Amniotic stem cell (primary cell): ENCODE data around the gene LPCAT1.
"Not testable (repeated sequence)": the region's sequence is repeated elsewhere in the genome, so short reads cannot be mapped to it uniquely, and the experiment has no call there.

ENCODE experiments used
- DNase-seq: peaks from one replicate; lab custom pipeline; 2025; lab: John Stamatoyannopoulos, UW

The LPCAT1 gene

GRCh38 chr5:1466631-1467265 is 57.0 kb downstream of the LPCAT1 start:
- DNase-seq: no peak

GRCh38 chr5:1465966-1466471 is 57.7 kb downstream of the LPCAT1 start:
- DNase-seq: no peak

GRCh38 chr5:1465117-1465516 is 58.6 kb downstream of the LPCAT1 start:
- no peak for DNase-seq

- DNase-seq: no peak
Measured at GRCh38 chr5:1464511-1464910, 59.2 kb downstream of the LPCAT1 start.

GRCh38 chr5:1464096-1464446 is 59.7 kb downstream of the LPCAT1 start:
- no peak for DNase-seq

- no peak for DNase-seq
Measured at GRCh38 chr5:1463326-1464095, 60.2 kb downstream of the LPCAT1 start.

DNA sequence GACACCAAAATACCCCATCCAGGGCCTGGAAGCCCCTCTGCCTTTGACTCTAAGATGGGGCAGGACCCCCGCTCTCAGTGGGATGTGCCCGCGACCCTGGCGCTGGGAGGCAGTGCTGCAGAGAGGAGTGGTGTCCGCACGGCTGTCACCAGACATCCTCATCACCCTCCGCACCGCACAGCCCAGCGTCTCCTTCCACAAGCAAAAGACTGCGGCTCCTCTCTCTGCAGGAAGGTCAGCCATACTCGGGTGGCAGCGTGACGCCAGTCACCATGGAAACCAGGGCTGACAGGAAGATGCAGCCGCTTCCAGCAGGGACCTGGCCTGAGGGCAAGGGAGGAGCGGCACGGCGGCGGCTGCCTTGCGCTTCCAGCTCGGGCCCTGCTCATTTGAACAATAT is 61.4 kb downstream of the LPCAT1 start:
- no peak for DNase-seq

- DNase-seq: no peak
Measured at GRCh38 chr5:1461396-1461795, 62.4 kb downstream of the LPCAT1 start.

DNA sequence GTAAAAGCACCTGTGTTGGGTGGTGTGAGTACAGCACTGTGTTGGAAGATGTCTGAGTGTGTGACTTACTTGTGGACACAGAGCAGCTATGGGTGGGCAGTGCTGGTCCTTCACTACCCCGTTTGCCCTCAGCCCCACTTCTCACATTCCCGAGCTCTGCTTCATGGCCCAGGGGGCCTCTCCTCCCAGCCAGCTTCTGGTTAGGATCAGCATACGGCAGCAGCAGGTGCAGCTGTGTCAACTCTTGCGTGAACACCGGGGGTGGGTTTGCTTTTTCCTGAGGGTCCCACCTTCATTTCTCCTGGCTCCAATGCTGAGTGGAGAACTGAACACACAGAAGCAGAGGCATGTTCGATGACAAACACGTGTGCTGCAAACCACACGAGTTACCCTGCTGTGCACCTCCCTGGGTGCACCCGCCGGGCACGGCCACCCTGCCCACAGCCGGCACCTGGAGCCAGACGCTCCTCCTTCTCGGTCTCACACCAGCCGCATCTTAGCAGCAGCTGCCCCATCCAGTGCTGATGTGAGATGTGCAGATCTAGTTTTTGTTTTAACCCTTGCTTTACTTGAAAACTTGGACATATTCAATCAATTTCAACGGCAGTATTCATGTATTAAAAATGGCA is 63.6 kb downstream of the LPCAT1 start:
- no peak for DNase-seq

- DNase-seq: not testable (repeated sequence)
Measured at GRCh38 chr5:1459435-1459834, 64.3 kb downstream of the LPCAT1 start.

GRCh38 chr5:1456110-1456881 is 67.5 kb downstream of the LPCAT1 start:
- not testable (repeated sequence) for DNase-seq

DNA sequence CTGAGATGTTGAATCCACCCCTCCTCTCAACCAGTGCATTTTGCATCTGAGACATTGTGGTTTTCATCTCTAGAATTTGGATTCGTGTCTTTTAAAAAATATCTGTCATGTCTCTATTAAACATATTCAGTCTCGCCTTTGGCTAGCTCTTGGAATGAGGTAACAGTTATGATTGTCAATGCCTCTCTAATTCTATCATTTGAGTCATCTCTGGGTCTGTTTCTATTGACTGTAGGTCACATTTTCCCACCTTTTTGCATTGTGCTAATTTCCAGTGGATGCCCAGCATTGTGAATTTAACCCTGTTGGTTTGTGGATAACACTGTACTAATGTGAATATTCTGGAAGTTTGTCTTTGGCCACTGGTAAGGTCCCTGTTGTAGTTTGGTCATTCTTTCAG is 70.1 kb downstream of the LPCAT1 start:
- DNase-seq: no peak

DNA sequence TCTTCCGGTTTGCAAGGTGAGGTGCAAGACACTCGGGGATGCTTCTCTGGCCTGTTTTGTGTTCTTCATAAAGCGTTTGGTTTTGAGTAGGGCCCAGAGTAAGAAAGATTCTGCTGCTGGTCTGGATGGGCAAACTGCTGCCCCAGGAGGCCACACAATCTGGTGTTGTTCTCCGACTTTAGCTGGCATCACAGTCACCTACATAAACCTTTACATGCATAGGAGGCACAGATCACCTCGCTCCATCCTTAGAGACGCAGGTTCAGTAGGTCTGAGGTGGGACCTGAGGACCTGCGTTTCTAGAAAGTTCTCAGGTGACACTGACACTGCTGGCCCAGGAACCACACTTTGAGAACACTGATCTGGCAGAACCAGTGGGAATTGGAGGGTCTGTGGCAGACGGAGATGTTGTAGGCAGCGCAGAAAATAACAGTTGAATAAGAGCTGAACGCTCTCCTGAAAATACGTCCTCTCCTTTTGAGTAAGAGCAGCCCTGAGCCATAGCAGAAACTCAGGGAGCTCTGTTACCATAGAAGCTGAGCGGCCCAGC is 74.6 kb downstream of the LPCAT1 start:
- DNase-seq: no peak

GRCh38 chr5:1448511-1449011 is 75.2 kb downstream of the LPCAT1 start:
- no peak for DNase-seq

DNA sequence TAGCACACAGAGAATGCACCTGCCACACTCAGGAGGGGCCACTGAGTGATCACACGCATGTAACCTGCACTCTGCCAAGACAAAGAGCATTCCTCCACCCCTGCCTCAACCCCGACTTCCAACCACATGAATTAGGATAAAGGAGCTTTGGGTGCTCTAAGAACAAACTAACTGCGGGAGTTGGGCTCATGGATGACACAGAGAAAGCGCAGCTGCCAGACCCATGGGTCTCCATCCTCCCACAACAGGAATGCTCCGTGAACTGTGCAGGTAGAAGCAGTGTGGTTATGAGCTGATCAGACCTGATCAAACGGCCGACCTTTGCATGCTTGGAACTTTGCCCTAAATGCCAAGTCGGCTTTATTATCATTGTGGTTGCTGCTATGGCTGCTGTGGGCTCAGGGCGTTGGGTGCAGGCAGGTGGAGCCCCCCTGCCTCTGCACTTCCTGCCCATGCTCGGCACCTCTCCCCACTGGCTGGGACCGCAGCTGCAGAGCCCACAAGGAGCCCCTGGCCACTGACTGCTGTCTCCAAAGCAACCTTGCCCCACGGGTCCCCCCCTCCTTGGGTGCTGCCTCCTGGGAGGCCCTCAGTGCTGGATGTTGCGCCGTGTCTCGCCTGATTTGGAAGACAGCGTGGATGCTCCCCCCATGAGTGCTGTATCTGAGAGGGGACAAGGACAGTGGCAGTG is 75.9 kb downstream of the LPCAT1 start:
- DNase-seq: no peak

DNA sequence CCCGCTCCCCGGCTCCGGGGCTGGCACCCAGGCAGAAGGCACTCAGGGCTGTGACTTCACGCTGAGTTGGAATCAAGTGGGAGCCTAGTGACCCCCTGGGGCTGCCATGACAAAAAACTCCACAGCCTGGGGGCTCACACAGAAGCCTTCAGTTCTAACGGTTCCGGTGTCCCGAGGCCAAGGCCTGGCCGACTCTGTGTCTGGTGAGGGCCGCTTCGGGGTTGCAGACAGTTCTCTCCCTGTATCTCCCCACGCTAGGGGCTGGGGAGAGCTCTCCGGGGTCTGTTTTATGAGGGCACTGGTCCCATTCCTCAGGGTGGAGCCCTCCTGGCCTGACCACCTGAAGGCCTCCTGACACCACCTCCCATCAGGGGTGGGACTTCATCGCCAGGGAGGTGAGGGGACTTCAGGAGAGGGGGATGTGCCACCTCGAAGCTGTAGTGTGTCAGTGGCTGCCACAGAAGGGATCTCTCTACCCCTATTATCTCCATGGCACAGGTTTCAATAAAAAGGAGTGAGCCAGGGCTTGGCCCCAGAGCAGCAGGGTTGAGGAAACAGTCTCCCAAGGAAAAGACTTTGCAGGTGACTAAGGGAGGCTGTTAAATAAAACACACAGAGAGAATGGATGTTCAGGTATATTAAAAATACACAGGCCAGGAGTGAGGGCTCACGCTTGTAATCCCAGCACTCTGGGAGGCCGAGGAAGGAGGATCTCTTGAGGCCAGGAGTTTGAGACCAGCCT is 77.0 kb downstream of the LPCAT1 start:
- DNase-seq: no peak

GRCh38 chr5:1445689-1446601 is 77.8 kb downstream of the LPCAT1 start:
- DNase-seq: no peak

- DNase-seq: no peak
Measured at GRCh38 chr5:1445313-1445688, 78.5 kb downstream of the LPCAT1 start, which contains the start of gene SLC6A3. Gene SLC6A3 (minus strand): TSS chr5:1445440. CDS start chr5:1443197, 2,243 bp downstream.
